NCI-H446 (cell line): ENCODE measurements around the gene MYO1D.
"Not testable (repeated sequence)": the region's sequence is repeated elsewhere in the genome, so short reads cannot be mapped to it uniquely, and the experiment has no call there.

Source experiments
- DNase-seq, 2 experiments: peaks; one replicate each; lab custom pipeline; 2025; lab: John Stamatoyannopoulos, UW

Gene MYO1D

GRCh38 chr17:32731556-32732295 is 145.2 kb downstream of the MYO1D start:
- DNase-seq: no peak

- no peak for DNase-seq
Observed at GRCh38 chr17:32727681-32728080, 149.2 kb downstream of the MYO1D start.

- no peak for DNase-seq
Observed at GRCh38 chr17:32725697-32726096, 151.2 kb downstream of the MYO1D start.

- DNase-seq: no peak
Observed at GRCh38 chr17:32723310-32723955, 153.5 kb downstream of the MYO1D start.

DNA sequence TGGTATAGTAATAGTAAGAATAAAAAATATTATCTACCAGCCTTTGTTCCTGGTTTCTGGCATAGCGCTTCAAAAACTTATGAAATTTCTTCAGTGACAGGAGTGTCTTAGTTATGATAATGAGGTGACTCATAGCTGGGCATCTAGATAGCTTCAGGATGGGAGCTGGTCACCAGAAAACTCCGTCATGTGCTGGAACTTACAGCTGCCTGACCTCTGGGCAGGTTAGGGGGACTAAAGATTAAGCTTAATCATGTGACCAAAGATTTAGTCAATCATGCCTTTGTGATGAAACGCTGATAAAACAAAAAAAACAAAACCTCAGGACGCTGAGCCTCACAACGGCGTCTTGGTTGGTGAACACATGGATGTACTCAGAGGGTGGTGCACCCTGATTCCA is 154.2 kb downstream of the MYO1D start:
- DNase-seq: no peak

- DNase-seq: no peak
Observed at GRCh38 chr17:32720671-32721070, 156.3 kb downstream of the MYO1D start.

GRCh38 chr17:32719689-32720088 is 157.2 kb downstream of the MYO1D start:
- DNase-seq: no peak

GRCh38 chr17:32714922-32715321 is 162.0 kb downstream of the MYO1D start:
- not testable (repeated sequence) for DNase-seq

GRCh38 chr17:32714206-32714605 is 162.7 kb downstream of the MYO1D start:
- not testable (repeated sequence) for DNase-seq

GRCh38 chr17:32713081-32713480 is 163.8 kb downstream of the MYO1D start:
- no peak for DNase-seq

DNA sequence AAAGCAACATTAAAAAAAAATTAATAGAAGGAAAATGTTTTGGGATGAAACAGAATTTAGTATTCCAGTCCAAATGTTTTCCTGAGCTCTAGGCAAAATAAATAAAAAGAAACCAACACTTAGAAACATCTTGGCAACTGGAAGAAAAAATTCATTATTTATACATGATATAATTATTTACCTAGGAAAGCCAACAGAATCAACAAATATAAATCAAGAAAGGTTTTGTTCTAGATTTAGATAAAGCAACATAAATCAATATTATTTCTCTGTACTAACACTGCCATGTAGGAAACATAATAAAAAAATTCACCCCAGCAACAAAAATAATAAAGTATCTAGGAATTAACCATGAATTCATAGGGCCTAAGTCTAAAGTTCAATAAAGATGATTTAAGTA is 167.4 kb downstream of the MYO1D start:
- DNase-seq: no peak

- no peak for DNase-seq
Observed at GRCh38 chr17:32701871-32702270, 175.1 kb downstream of the MYO1D start.

GRCh38 chr17:32699247-32699646 is 177.7 kb downstream of the MYO1D start:
- no peak for DNase-seq

- DNase-seq: no peak
Observed at GRCh38 chr17:32697728-32698625, 178.9 kb downstream of the MYO1D start.

- no peak for DNase-seq
Observed at GRCh38 chr17:32696426-32696825, 180.5 kb downstream of the MYO1D start.

GRCh38 chr17:32695864-32696263 is 181.1 kb downstream of the MYO1D start:
- no peak for DNase-seq

DNA sequence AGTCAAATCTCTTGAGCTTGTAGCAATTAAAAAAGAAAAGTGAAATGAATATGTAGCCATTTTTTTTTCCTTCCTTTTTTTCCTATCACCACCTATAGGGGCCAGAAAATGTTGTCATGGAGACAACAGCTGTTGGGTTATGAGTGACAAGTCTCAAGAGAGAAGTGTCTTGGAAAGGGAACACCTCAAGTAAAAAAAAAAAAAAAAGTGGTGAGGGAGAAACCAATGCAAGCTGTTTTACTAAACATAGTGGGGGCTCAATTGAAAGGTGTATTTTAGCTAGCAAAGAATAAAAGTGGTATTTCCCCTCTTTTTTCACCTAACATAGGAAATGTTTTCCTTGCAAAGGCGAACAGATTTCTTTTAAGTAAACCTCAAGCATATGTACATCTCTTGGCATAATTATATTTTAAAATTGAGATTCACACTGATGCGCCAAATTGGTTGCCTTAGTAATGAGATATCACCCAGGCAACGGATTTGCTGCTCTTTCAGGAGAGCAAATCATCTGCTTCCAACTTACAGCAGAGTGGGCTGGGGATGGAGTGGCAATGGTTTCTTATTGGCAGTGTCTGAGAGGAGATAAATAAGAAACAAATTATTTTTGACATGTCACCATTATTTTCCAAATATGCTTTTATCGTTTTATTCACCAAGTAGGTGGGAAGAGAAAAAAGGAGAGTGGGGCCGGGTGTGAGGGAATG is 183.6 kb downstream of the MYO1D start:
- DNase-seq: peak; percentile 21 to 33

DNA sequence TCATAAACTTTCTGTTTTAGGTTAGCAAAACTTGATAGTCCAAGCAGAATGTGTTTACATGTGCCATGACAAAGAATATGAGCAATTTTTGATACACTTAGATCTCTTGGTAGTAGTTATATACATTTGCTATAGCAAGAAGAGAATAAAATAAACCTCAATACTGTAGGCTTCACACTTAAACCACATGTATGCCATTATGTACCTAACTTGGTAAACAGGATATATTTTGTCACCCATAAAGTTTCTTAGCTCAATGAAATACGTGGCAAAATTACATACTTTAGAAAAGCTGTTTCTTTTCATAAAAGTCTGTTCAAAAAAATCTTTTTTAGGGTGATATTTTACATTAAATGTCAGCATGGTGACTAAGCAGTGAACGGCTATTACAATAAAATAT is 184.7 kb downstream of the MYO1D start:
- no peak for DNase-seq

DNA sequence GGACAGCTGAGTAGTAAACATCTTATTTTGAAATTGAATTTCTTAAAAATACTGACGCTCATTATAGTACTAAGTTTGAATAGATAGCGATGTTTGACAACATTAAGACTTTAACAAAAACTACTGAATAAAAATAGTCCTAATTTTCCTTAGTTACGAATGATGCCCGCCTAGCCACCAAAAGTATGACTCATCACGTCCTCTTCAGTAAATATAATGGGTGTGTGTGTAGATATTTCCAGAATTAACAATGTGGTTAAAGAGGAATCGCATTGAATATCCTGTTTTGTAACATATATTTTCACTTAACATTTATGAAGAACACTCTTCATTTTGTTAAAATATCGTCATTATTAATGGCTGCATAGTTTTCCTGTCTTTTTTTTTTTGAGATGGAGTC is 187.6 kb downstream of the MYO1D start:
- no peak for DNase-seq

GRCh38 chr17:32688221-32688620 is 188.7 kb downstream of the MYO1D start:
- no peak for DNase-seq

DNA sequence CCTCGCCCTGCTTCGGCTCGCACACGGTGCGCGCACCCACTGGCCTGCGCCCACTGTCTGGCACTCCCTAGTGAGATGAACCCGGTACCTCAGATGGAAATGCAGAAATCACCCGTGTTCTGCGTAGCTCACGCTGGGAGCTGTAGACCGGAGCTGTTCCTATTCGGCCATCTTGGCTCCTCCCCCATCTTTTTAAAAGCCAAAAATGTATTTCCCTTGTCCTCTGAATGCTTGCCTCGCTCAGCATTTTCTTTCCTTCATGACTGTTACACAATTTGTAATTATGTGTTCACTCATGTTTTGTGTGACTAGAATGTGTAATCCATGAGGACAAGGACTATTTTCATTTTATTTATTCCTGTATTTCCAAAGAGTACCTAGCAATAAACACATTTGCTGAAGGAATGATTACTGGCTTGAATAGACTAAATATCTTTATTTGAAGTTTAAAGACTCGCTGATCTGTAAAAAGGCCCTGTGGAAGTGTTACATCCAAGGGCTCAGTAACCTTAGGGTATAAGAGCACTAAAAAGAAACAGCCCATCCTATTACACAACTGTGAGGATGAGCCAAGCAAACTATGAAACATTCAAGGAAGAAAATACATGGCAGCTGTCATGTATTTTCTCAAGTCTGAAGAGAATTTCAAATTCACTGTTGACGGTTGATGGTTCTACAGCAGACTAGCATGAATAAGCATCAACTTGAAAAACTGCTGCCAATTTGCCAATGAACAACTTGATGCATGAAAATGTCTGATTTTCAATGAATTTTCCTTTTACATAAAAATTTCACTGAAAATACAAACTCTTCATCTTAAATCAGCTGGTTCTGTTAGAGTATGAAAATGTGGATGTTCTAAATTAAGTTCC is 192.6 kb downstream of the MYO1D start:
- DNase-seq: peak in 1 of 2 experiments; percentile 25
